K562 (cell line): ENCODE data around the gene CBX4. TPM values are rescaled to one million over a fixed set of nuclear protein-coding genes. Genes with fewer than 3 reads are reported as not detected.

ENCODE experiments used
- ATF1 ChIP-seq, 2 experiments: fragments of 450-650 bp in 1 of 2; IDR thresholded peaks; 2 replicates each; pipeline ENCODE4 v1.6.1; 2016; ENCODE audit warnings: missing compliant biosample characterization in 1 of 2, missing genetic modification characterization in 1 of 2
- BCOR ChIP-seq: fragments of 450-650 bp; IDR thresholded peaks from 2 replicates; pipeline ENCODE4 v1.6.1; 2016
- BDP1 ChIP-seq: IDR thresholded peaks from 3 replicates; pipeline ENCODE4 v1.6.1; 2011; ENCODE audit not compliant: insufficient read length, insufficient read depth
- BRD9 ChIP-seq: fragments of 450-650 bp; IDR thresholded peaks from 2 replicates; pipeline ENCODE4 v1.6.1; 2018; ENCODE audit warnings: low read depth; ENCODE audit not compliant: partially characterized antibody
- CBFA2T3 ChIP-seq: fragments of 450-650 bp; IDR thresholded peaks from 2 replicates; pipeline ENCODE4 v1.6.1; 2017
- CXXC5 ChIP-seq: fragments of 250-450 bp; sonication (Bioruptor Pico); IDR thresholded peaks from 2 replicates; pipeline ENCODE4 v1.8.0; 2022; ENCODE audit warnings: inconsistent platforms, mild to moderate bottlenecking, moderate library complexity
- GATA2 ChIP-seq: sonication (generic); formaldehyde crosslinking; IDR thresholded peaks from 2 replicates; pipeline ENCODE4 v1.4.0; 2020; ENCODE audit warnings: mild to moderate bottlenecking, missing genetic modification reagents
- NFATC3 ChIP-seq: fragments of 450-650 bp; IDR thresholded peaks from 2 replicates; pipeline ENCODE4 v1.6.1; 2017; ENCODE audit warnings: mild to moderate bottlenecking
- PTRF ChIP-seq: fragments of 450-650 bp; IDR thresholded peaks from 2 replicates; pipeline ENCODE4 v1.6.1; 2016; ENCODE audit warnings: mild to moderate bottlenecking, missing genetic modification characterization, missing compliant biosample characterization
- RBFOX2 ChIP-seq: fragments of 200-400 bp; formaldehyde crosslinking; IDR thresholded peaks from 2 replicates; pipeline ENCODE4 v1.6.1; 2017; ENCODE audit warnings: low read depth, mild to moderate bottlenecking, low read length, moderate library complexity
- RERE ChIP-seq: sonication (generic); formaldehyde crosslinking; IDR thresholded peaks from 2 replicates; pipeline ENCODE4 v1.8.0; 2023; ENCODE audit warnings: missing genetic modification reagents, mild to moderate bottlenecking, borderline replicate concordance
- SAFB ChIP-seq: fragments of 200-400 bp; formaldehyde crosslinking; IDR thresholded peaks from 2 replicates; pipeline ENCODE4 v1.6.1; 2017; ENCODE audit warnings: low read depth, low read length, borderline replicate concordance
- STAT6 ChIP-seq: sonication (generic); formaldehyde crosslinking; IDR thresholded peaks from 2 replicates; pipeline ENCODE4 v1.8.1; 2023; ENCODE audit warnings: mild to moderate bottlenecking, missing genetic modification reagents
- ZKSCAN8 ChIP-seq: fragments of 200-800 bp; sonication (Bioruptor generic); IDR thresholded peaks from 2 replicates; pipeline ENCODE4 v1.6.1; 2016; ENCODE audit warnings: missing genetic modification characterization, missing compliant biosample characterization
- ZNF592 ChIP-seq: fragments of 450-650 bp; IDR thresholded peaks from 2 replicates; pipeline ENCODE4 v1.6.1; 2017; ENCODE audit warnings: antibody characterized with exemption, mild to moderate bottlenecking
- ZNF75A ChIP-seq: fragments of 450-650 bp; formaldehyde crosslinking; IDR thresholded peaks from 2 replicates; pipeline ENCODE4 v1.4.0; 2020; ENCODE audit warnings: mild to moderate bottlenecking
- polyA plus RNA-seq, 8 experiments: library from polyadenylated mRNA; depleted of rRNA in 4 of 8; stranded (reverse) in 5 of 8; unstranded in 3 of 8; fragments of >200 nt; fragmentation: Nextera tagmentation in 2 of 8; fragmentation: Illumina TruSeq in 1 of 8; extraction: Ambion mirVana in 2 of 8; extraction: Trizol in 1 of 8; gene quantifications; 2 replicates each; pipeline versions ENCODE4 v1.2.1 to v1.2.3, GENCODE V29; 2011 to 2014; ENCODE audit warnings: inconsistent platforms in 1 of 8, missing spikeins in 1 of 8
- total RNA-seq, 7 experiments: library from RNA; depleted of rRNA in 6 of 7; stranded (reverse); fragments of >200 nt in 6 of 7; fragmentation: Illumina TruSeq in 2 of 7; extraction: Trizol in 2 of 7; gene quantifications; 2 replicates each; pipeline versions ENCODE4 v1.2.1 to v1.2.3, GENCODE V29; 2011 to 2021; ENCODE audit warnings: low replicate concordance in 1 of 7

Gene CBX4
- total and polyA plus RNA-seq, 9 of the 15 experiments (the other 6 are each of a cell fraction or from before 2014, with no cell fraction given): 0.98 to 50.5 (median 10.0) TPM

GRCh38 chr17:79821331-79822095 is 17.7 kb downstream of the CBX4 start (continued):
- TF ChIP-seq ZNF592 (no peak), RERE (CRISPR knock-in tag) (no peak), ATF1 (CRISPR knock-in tag; IDR thresholded peaks at IDR 0.05) (no peak), ATF1 (tag; IDR thresholded peaks at IDR 0.05) (no peak), NFATC3 (no peak), GATA2 (CRISPR knock-in tag) (0 out of 2 replicates have a peak, but pooled peaks have one; percentile 8), PTRF (tag) (no peak), ZNF75A (CRISPR knock-in tag) (no peak), BDP1 (no peak), BRD9 (no peak), RBFOX2 (0 out of 2 replicates have a peak, but pooled peaks have one; percentile 21), STAT6 (CRISPR knock-in tag) (no peak), CXXC5 (CRISPR knock-in tag) (no peak), CBFA2T3 (peak; percentile 38), ZKSCAN8 (no peak), SAFB (no peak), BCOR (no peak)
